GM21528 (cell line): ENCODE results near the gene GRAMD2B.
"Not testable (repeated sequence)": the region's sequence is repeated elsewhere in the genome, so short reads cannot be mapped to it uniquely, and the experiment has no call there.

Experiments
- ATAC-seq: cut with Tn5 transposase; IDR thresholded peaks from one replicate; pipeline ENCODE4 v1.9.1; 2021; ENCODE audit warnings: mild to moderate bottlenecking, moderate library complexity; ENCODE audit not compliant: unreplicated experiment, low FRiP score

The GRAMD2B gene

DNA sequence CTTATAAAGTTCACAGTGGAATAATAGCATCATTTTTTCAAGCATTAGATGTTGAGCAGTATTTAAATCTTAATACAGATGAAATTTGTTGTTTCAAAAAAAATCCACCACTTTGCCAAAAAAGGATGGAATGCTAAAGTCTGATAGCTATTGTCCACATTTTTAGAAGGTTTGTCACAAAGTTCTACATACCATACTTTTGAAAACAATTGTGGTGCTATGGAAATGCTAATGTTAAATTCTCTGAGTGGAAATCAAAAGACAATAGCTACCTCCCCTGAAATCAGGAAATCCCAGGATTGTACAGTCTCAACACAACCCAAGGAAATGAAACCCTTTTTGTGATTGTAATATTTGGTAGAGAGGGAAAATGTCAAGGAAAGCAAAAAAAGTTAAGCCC lies 19.3 kb upstream of the GRAMD2B start:
- no peak for ATAC-seq

DNA sequence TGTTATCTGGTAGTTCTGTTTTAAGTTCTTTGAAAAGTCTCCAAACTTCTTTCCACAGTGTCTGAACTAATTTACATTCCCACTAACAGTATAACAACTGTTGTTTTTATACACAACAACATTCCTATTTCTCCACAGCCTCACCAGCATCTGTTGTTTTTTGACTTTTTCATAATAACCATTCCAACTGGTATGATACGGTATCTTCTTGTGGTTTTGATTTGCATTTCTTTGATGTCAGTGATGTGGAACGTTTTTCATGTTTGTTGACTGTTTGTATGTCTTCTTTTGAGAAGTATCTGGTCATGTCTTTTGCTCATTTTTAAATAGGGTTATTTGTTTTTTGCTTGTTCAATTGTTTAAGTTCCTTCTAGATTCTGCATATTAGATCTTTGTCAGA lies 12.6 kb upstream of the GRAMD2B start:
- ATAC-seq = no peak

DNA sequence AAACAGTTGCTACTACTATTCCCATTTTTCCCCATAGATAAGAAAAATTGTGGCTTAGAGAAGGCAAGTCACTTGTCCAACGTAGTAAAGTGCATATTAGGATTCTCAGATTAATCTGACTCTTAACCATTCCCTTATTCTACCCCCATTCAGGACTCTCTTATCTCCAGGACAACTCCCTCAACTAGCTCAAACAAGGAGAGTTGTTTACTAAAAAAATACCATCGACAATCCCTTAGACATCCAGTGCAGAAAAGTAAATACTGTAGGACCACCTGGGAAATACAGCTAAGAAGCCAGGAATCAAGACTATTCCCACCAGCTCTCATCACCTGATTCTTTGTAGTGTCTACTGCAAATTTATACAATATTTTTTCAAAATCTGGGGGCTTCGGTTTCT lies 9.4 kb upstream of the GRAMD2B start:
- ATAC-seq = no peak

DNA sequence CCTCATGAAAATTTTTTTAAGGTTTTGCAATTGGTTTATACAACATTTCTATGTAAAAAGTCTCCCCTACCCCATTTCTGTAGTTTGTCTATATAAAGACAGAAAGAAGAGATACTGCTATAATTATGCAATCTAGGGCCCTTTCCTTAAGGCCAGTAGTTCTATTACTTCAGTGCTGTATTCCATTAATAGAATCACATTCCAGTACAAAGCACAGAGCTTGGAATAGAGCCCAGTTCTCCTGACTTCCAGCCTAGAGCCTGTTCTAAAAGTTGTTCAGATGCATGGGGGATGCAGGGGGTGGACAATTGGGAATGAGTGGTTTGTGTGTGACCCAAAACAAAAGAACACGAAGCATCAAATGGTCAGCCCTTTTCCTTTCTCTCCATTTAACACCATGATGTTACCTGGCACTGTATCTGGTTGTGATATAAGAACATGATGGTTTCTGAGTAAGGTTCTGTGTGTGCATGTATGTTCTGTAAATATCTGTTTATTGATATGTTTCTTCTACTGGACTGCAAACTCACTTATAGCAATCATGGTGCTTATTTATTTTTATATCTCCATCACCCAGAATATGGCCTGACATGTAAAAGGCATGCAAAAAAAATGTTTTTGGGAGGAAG lies 8.2 kb upstream of the GRAMD2B start:
- ATAC-seq = no peak

DNA sequence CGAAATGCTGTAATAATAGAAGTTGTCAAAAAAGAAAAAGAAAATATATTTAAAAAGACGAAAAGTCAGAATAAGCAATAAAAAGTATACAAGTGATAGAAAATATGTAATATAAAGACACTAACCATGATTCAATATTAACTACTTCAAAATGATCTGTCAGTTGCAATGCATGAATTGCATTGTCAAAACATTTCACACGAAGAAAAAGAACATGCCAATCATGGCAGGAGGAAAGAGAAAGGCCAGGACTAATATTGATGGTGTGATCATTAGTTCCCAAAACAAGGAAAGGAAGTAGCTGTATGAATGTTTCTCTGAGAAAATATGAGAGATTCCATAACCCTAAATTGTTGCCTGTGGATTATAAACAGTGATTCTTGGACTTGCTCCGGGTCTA lies 7.4 kb upstream of the GRAMD2B start:
- ATAC-seq = no peak

DNA sequence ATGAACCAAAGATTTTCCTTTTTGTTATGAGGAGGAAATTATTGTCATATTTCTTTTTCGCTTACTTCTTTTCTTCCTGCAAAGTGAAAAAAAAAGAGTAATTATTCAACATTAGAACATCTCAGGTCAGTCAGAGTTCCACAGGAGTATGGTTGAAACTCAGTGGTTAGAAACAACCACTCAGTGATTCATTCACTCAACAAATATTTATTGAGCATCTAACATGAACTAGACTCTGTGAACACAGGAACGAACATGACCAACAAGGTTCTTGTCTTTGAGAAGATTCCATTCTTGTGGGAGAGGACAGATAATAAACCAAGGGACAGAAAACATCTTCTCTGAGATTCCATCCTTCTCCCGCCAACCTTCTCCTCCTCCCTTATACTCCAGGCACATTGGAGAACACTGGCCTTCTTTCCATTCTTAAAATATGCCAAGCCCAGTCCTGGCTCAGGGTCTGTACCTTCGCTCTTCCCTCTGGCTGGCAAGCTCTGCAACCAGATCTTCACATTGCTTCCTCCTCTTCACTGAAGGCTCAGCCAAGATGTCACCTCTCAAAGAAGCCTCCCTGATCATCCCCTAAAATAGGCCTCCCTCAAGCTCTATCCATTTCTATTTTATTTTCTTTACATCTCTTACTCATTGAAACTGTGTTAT lies 6.8 kb upstream of the GRAMD2B start:
- ATAC-seq = no peak

DNA sequence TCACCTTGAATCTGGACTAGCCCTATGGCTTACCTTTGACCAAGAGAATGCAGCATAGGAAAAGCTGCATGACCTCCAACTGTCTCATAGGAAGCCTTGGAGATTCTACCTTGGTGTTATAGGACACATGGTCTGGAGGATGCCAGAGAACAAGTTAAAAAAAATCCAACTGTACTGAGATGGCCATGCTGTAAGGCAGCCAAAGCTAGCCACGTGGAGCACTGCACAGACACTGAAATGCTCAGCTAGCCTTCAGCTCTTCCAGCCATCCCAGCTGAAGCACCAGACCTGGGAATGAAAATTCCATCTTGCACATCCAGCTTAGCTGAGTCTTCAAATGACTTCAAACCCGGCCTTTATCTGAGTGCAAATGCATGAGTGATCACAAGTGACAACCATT lies 6.0 kb upstream of the GRAMD2B start:
- no peak for ATAC-seq

DNA sequence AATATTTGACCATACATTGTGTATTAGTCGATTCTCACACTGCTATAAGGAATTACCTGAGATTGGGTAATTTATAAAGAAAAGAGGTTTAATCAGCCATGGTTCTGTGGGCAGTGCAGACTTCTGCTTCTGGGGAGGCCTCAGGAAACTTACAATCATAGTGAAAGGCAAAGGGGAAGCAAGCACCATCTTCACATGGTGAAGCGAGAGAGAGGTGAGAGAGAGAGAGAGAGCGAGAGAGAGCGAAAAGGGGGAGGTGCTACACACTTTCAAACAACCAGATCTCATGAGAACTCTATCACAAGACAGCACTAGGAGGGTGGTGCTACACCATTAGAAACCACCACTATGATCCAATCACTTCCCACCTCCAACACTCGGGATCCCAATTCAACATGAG lies 4.1 kb upstream of the GRAMD2B start:
- ATAC-seq = no peak

DNA sequence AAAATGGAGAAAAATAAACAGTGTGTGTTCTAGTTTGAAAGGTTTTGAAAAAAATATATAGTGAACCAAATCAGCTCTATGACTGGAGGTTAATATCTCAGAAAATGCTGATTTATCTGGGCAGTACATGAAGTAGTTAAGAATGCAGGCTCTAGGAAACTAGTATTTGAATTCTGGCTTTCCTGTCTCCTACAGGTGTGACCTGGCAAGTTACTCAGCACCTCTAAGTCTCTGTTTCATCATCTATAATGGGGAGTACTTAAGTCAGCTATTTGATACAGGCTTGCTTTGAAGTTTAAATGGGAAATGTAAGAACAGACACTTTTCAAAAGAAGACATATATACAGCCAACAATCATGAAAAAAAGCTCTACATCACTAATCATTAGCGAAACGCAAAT lies 5.2 kb downstream of the GRAMD2B start:
- ATAC-seq = no peak

DNA sequence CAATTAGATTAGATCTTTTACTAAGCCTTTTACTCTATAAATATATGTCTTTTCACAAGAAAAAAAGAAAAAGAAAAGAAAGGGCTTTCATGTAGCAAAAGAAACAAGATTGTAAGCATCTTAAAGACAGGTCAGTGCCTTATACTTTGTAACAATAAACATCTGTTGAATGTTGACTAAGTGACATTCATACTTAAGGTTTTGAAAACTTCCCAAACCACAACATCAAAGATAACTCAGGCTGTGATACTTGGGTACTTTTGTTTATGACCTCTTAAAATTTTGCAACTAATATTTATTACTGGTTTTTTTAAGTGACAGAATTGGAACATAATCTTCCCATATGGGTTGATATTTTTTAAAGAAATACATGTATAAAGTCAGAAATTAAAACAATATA lies 7.4 kb downstream of the GRAMD2B start:
- ATAC-seq = no peak

DNA sequence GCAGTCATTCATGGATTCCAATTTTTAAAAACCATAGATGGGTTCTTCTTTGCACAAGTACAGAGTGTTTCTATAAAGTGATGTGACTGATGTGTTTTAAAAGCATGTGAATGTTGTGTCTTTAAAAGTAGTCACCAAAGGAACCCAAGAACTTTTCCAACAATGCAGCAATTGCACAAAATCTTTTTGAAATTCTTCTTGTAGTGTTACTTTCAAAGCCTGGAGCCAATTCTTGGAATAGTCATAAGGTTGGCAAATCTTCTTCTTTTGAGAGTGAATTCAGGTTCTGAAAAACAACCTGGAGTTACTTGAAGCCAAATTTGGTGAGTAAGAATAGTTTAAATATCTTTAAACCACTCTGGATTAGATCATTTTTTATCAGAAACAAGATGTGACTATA lies 10.5 kb downstream of the GRAMD2B start:
- ATAC-seq = no peak

DNA sequence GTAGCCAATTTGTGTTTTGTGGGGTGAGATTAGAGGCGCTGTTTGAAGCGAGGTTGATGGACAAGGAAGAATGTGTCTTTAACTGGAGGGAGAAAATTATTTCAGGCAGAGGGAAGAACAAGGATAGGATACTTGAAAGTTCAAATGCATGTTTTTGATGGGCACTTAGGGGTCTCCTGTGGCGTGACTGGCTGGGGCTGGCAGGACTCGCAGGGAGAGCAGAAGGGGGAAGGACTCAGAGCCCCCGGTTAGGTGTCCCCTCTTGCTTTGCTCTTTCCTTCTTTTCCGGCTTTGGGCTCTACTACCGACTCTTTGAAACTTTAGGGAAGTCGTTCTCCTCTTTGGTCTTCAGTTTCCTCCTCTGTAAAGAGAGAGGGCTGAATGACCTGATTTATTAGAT lies 12.1 kb downstream of the GRAMD2B start:
- ATAC-seq = no peak

DNA sequence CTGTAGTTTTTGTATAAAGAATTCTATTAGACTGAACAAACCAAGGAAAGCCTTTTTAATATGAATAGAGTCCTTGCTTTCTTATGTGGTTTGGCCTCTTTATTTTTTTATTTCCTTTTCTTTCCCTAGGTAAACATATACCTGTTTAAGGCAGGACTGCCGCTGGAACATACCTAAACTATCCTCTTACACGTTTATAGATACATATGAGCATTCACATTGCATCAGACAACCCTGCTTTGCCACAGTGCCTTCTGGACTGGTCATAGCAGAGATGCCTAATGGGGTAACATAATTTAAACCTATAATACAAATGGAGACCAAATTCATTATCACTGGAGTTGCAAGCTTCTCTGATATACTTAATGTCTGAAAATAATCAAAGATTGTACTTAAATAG lies 12.5 kb downstream of the GRAMD2B start:
- ATAC-seq = no peak

DNA sequence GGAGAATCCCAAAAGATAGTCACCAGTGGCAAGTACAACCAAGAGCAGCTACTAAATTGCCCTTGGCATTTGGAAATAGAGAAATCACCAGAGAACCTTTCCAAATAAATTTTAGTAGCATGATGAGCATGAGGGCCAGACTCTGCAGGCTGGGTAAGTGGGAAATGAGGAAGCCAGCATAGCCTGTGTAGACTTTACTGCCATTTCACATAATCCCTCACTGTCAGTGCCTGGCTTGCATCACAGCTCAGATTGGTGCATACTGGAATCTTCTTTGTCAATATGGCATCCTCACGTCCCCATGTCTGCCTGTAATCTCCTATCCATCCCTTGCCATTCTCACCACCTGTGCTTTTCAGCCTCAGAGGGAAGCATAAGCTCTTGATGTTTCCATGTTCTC lies 14.5 kb downstream of the GRAMD2B start:
- no peak for ATAC-seq

DNA sequence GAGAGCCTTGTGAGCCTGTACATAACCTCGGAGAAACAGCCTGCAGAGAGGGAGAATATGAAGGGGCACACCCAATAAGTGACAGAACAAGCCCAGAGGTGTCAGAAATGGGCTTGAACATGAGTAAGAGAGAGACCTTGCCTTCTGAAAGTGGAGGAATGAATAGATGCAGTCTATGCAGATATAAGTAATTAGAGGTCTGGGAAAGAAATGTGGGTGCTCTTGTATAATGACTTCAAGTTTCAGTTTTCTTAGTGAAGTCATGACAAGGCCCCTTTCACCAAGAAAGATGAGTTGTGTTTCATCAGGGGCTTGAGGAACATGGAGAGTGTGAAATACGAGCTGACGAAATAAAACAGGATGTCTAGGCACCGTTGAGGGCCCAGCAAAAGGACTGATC lies 15.1 kb downstream of the GRAMD2B start:
- ATAC-seq = peak; percentile 70

DNA sequence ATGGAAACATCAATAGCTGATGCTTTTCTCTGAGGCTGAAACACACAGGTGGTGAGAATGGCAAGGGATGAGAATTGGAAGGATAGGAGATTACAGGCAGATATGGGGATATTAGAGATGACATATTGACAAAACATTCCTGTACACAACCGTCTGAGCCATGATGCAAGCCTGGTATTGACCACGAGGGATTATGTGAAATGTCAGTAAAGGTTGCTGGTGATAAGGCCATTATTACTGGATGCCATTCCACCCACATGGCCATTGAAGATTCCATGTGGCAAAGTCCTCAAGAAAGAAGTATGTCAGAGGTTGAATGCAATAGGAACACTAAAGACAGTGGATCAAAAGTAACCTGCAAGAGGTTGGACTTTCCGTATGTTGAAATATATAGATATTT lies 15.7 kb downstream of the GRAMD2B start:
- ATAC-seq = no peak

DNA sequence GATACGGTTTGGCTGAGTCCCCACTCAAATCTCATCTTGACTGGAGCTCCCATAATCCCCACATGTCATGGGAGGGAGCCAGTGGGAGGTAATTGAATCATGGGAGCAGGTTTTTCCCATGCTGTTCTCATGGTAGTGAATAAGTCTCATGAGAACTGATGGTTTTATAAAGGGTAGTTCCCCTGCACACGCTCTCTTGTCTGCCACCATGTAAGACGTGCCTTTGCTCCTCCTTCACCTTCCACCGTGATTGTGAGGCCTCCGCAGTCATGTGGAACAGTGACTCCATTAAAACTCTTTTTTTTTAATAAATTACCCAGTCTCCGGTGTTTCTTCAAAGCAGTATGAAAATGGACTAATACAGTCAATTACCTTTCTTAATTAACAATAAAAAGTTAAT lies 16.5 kb downstream of the GRAMD2B start:
- ATAC-seq = not testable (repeated sequence)

DNA sequence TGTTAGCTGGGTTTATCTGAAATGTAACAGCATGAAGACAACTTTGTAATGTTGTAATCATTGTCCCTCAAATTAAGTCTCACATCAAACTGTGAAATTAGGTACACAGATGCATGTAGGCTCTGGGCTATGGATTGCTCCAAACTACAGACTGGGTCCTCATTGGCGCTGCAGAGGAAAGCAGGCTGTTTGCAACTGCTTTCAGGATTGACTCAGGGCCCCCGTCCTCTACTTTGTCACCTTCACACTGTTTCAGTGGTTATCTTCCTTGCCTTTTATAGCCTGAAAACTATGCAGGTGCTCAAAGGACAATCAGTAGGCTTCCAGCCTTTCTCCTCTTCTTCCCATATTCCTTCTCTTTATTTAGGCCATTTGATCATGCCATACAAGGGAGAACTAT lies 18.0 kb downstream of the GRAMD2B start:
- no peak for ATAC-seq

DNA sequence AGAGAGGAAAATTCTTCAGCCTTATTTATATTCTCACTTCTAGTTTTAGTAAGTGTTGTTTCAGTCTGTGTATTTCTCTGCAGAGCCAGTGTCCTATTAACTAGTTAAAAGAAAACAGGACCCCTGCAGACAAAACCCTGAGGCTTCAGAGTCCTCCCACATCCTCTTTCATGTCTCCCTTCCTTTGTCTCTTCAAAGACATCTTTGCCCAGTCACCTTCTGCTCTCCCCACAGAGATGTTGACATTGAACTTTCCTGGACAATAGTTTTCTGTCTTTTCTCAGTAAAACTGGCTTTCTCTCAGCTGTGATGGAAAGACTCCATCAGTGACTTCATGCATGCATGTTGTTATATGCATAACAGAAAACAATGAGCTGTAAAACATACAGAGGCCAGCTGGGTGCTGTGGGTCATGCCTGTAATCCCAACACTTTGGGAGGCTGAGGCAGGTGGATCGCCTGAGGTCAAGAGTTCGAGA lies 20.2 kb downstream of the GRAMD2B start:
- ATAC-seq = peak; percentile 95

DNA sequence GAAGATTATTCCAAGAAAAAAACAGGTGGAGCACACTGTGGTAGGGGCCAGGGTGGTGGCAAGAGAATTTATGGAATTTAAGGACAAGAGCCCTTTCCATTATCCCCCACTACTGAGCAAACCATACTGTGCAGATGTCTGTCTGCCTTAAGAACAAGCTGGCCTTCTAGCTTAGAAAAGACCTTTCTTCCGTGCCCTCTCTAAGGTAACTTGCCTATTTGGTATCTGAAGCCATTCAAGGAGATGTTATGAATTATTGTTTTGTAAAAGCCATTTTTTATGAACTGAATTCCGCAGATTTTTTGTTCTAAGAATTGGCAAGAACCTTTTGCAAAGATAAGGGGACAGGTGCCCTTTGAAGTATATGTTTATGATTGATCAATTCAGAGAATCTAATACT lies 20.9 kb downstream of the GRAMD2B start:
- ATAC-seq = no peak

DNA sequence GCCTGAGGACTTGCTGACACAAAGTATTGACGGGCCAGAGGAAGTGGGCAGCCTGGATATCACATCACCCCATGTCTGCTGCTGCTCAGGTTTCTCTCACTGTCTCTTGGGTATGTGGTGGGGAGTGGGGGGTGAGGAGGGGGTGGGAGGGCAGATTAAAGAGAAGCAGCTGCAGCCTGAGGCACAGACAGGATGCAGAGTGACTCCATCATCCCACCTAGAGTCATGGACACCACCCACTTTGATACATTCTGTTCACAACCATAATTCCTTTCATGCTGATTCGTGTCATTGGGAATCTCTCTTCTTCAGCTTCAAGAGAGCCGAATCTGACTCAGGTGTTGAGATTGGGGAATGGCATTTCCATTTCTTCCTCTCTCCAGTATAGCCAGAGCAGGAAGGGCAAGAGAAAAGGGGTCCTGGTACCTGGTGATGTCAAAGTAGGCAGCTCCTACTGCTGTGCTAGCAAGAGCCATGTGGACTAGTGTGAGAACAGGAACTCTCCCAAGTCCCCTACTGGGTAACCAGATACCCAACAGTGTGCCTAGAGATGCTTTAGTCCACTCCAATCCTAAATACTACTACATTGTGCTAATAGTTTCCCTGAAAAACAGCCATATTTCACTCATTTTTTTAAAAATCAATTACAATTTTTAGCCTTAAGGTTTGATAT lies 22.4 kb downstream of the GRAMD2B start:
- no peak for ATAC-seq
